ELF-1 (cell line): Measurements from ENCODE around the gene BNC2.
"Not testable (repeated sequence)": the region's sequence is repeated elsewhere in the genome, so short reads cannot be mapped to it uniquely, and the experiment has no call there.

Experiments used
- DNase-seq: peaks from one replicate; pipeline ENCODE4 v3.0.0-alpha.2; 2016; ENCODE audit warnings: low read depth, low spot score

The BNC2 gene, protein sequence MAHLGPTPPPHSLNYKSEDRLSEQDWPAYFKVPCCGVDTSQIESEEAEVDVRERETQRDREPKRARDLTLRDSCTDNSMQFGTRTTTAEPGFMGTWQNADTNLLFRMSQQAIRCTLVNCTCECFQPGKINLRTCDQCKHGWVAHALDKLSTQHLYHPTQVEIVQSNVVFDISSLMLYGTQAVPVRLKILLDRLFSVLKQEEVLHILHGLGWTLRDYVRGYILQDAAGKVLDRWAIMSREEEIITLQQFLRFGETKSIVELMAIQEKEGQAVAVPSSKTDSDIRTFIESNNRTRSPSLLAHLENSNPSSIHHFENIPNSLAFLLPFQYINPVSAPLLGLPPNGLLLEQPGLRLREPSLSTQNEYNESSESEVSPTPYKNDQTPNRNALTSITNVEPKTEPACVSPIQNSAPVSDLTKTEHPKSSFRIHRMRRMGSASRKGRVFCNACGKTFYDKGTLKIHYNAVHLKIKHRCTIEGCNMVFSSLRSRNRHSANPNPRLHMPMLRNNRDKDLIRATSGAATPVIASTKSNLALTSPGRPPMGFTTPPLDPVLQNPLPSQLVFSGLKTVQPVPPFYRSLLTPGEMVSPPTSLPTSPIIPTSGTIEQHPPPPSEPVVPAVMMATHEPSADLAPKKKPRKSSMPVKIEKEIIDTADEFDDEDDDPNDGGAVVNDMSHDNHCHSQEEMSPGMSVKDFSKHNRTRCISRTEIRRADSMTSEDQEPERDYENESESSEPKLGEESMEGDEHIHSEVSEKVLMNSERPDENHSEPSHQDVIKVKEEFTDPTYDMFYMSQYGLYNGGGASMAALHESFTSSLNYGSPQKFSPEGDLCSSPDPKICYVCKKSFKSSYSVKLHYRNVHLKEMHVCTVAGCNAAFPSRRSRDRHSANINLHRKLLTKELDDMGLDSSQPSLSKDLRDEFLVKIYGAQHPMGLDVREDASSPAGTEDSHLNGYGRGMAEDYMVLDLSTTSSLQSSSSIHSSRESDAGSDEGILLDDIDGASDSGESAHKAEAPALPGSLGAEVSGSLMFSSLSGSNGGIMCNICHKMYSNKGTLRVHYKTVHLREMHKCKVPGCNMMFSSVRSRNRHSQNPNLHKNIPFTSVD

DNA sequence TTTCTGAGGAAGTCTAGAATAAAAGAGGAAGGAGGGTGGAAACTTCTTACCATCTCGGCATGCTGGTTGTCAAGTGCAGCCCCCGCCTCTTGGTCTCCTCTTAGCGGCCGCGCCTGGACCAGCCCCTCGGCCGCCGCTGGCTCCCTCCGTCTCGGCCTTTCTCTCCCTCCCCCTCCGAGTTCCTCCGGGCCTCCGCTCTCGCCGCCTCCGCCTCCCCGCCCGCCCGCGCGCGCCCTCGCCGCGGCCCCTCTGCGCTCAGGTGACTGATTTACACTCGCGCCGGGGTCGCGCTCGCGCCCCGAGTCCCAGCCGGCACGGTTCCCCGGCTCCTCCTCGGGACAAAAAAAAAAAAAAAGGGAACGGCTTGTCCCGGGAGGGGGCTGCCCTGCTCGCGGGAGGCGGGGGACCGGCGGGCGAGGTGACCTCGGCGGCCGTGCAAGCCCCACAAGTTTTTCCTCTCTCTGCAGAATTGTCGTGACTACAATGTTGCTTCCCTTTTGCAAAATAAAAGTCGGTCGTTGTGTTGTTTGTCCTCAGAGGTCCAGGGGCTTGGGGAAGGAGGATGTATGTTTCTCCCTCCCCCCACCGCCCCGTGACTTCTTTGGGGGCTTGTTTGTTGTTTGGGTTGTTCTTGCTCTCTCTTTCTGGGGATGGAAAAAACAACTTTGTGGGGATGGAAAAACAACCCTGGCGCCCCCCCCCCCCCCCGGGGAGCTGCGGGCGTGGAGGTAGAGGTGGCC lies at the start of gene BNC2:
Gene BNC2 (minus strand): TSS at position 75 of the 740 bp plus-strand sequence. CDS start 22 bp downstream, at position 53.
- DNase-seq = peak; percentile 76

DNA sequence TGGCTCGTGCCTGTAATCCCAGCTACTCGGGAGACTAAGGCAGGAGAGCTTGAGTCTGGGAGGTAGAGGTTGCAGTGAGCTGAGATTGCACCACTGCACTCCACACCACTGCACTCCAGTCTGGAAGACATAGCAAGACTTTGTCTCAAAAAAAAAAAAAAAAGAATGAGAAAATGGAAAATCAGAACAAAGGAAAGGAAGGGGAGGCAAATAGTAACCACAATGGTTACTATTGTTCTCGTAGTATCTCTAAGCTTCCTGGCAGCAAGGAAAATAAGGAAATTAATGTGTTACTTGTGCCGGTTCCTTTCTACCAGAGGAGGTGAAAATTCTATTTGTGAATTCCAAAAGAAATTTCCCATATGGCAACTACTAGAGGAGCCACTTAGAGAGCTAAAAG lies 48.5 kb upstream of the BNC2 start:
- no peak for DNase-seq

DNA sequence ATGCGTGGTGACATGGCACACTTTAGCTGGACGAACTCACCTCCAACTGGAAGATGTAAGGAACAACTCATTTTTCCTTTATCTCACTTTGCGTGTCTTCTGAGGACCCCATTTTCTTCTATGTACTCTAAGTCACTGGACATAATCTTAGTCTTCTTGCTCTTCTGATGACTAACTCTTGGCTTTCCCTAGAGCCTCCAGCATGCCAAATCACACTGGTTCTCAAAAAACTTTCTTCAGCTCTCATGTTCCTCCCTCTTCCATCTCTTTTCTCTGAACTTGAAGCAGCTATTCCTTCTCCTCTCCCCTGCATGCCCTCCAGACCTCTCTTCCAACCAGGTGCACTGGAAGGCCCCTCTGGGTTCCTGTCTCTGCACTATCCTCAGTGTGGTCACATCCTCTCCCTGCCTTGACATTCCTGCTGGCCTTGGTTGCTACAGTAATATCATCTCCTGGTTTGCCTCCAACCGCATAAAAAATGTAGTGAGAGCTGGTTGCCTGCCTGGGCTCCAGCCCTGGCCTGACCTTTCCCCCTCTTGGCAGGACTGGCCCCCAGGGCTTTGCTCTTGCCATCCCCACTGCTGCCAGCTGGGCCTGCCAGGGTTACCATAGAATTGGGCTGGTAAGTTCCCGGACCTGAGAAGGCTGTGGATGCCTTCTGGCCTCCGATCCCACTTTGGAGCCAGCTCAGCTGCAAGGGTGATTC lies 44.8 kb upstream of the BNC2 start:
- no peak for DNase-seq

DNA sequence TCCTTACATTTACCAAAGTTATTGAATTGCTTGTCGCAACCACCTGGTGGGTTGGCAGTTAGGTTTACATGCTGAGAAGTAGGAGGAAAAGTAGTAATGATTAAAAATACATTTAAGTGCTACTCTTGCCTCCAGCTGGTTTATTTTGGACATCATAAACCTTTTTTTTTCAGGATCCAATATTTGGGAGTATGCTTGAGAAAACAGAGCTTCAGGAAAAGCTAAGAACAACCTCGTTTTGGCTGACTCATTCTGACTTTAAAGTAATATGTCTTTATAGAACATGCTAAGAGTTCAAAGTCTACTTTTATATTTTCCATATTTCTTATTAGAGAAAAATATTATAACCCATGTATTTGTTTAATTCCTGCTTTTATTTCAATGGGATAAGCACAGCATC lies 41.7 kb upstream of the BNC2 start:
- DNase-seq = no peak

DNA sequence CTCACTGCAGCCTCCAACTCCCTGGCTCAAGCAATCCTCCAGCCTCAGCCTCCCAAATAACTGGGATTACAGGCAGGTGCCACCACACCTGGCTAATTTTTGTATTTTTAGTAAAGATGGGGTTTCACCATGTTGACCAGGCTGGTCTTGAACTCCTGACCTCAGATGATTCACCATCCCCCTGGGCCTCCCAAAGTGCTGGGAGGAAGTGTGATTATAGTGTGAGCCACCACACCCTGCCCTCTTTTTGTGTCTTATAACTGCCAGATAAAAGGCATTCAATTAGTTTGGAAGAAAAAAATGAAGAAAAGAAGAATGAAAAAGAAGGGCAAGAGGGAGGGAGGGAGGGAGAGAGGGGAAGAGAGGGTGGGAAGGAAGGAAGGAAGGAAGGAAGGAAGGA lies 37.7 kb upstream of the BNC2 start:
- DNase-seq = not testable (repeated sequence)

DNA sequence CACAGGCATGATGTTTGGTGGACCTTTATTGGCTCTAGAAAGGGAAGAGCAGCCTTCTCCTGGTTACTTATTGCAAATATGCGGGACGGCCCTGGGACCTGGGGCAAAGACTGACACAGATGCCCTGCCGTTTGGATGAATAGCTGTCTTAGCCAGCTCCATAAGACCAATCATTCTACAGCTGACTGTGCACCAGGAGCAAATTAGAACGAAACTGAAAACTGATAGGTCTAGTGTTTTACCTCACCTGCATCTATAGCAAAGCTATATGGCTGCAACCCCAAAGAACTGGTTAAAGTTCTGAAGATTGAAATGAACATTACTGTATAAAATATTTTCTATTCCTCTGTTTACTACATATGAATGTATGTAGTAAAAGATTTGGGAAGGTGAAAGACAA lies 34.2 kb upstream of the BNC2 start:
- DNase-seq = no peak

DNA sequence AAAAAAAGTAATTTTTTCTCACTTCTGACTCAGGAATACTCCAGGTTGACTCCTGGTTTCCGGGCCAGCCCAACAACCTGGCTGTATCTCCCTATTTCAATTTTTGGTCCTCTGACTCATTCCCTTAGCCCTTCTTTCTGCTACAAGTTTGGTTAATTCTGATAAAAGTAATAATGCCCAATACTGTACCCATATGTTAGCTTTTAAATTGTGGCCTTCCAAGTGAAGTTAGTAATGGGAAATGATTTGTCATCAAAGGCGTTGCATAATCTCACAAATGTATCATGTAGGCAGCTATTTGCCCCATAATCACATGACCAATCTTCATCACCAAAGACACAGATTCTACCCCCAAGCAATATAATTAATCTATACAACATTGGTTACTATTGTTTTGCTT lies 31.1 kb upstream of the BNC2 start:
- DNase-seq = no peak

DNA sequence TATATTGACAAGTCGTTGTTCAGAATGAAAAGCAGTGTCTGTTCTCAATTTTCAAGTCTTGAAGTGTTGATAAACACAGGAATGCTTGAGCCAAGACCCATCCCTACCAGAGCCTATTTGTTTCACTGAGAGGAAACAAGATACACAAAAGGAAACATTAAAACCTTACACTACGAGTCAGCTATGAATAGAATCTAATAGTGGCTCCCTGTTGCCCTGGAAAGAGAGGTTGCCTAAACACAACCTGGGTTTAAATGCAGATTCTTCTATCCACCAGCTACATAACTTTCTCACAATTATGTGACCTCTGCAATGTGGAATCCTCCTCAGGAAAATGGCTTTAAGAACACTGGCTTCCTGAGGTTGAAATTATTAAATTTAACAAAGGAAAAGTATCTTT lies 29.1 kb upstream of the BNC2 start:
- DNase-seq = no peak

DNA sequence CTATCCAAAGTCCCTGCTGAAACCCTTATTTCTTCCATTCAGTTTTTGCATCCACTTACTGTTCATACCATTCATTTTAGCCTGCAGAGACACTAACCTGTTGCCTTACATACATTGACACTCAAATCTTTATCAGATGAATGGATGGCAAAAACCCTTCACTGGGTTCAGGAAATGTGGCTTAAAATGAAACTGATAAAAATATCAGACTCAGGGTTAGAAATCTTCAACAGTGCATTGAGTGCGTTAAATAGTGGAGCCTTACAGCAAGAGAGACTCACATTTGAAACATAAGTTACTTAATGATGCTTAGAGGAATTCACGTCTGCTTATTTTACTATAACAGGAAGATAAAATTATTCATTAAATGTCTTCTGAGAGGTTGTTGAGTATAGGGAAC lies 28.0 kb upstream of the BNC2 start:
- DNase-seq = no peak

DNA sequence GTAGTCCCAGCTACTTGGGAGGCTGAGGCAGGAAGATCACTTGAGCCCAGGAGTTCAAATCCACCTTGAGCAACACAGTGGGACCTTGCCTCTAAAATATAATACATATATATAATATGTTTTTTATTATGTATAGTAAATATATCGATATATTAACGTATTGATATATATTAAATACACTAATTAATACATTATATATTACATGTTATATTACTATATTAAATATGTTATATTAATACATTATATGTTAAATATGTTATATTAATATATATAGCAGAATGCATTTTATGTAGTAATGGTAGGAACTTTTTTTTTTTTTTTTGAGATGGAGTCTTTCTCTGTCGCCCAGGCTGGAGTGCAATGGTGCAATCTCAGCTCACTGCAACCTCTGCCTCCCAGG lies 18.1 kb upstream of the BNC2 start:
- DNase-seq = no peak

DNA sequence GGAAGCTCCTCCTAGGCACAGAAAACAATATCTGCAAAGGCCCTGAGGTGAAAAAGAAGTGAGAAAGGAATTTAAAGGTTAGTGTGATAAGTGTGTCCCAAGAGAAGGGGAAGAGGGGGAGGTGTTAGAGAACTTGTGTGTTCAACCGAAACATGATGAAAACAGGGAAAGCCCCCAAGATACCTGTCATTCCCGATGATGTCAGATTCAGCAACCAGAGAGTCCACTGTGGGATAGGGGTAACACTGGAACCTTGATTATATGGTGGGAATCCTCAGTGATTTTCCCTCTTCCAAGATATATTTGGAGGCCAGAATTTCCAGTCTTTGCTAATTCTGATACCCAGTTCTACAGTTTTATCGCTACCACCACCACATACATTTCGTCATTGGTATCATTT lies 15.5 kb upstream of the BNC2 start:
- DNase-seq = no peak

DNA sequence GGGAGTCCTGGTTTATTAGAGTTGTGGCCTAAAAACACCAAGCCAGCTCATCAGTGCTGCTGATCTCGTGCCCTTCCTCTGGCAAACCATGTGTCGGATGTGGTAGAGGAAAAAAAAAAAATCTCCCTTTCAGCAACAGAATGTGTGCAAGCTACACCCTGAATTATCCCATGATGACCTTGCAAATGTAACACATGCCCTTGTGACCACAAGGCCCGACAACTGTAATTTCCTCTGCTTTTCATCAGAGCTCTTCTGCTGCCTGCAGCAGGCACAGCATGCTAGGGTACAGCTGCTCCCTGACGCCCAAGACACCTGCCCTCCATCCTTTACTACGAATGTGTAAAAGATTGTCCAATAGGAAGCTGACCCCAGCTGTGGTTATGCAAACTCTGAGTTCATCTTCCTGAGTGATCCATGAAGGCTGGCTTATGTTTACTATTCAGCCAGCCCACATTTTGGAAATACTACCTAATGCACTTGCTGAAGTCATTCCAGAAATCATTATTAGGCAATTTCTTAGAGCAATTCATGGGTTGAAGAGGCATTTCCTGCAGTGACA lies 14.6 kb upstream of the BNC2 start:
- DNase-seq = no peak

DNA sequence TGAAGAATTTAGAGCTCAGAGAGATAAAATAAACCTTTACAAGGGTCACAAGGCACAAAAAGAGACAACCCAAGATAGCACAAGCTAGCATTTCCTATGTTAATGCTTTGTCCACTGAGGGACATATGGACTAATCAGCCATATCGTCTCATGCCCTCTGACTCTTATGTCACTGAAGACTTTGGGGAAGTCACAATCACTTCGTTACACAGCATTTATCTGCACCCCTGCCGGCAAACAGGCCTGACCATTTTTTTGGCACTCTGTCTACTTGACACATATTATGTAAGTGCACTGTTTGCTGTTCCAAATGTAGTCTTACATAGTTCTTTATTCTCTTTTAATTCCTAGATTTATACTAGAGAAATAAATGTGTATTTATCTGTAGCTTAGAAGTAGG lies 13.9 kb upstream of the BNC2 start:
- DNase-seq = no peak

DNA sequence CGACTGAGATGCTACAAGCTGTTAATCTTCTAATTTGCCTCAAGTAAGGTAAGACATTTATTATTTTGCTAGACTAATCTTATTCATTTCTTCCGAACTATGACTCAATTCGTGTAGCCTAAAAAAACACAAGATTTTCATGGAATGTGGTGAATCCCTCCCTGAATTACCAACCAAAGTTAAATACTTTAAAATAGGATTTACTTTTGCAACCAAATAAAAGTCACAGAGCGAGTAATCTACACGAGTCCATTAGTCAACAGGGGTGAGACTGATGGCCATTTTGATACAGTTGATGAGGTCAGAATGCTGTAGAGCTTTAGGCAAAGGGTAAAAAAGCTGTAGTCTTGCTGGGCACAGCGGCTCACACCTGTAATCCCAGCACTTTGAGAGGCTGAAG lies 13.1 kb upstream of the BNC2 start:
- no peak for DNase-seq

DNA sequence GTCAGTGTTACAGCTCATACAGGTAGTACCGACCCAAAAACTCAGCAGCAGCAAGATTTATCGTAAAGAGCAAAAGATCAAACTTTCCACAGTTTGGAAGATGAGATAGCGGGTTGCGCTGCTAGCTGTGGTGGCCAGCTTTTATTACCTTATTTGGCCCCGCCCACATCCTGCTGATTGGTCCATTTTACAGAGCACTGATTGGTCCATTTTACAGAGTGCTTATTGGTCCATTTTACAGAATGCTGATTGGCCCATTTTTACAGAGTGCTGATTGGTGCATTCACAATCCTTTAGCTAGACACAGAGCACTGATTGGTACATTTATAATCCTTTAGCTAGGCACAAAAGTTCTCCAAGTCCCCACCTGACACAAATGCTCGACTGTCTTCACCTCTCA lies 12.0 kb upstream of the BNC2 start:
- not testable (repeated sequence) for DNase-seq

DNA sequence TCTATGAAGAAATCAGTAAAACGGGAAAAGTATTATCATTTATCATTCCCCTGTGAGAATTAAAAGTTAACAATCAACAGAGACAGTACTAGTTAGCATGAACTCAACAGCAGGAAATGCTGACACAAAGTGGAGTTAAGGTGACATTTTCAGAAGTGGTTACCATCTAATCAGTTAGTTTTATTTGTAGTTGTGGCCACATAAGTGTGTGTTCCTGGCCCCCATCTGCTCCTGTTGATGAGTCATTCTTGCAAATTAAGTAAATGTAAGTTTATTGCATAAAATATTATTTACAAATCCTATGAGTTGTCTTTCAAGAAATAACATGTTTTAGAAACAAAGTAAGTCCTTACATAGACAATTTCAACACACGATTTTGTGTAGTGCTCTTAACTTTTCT lies 8.9 kb upstream of the BNC2 start:
- no peak for DNase-seq

DNA sequence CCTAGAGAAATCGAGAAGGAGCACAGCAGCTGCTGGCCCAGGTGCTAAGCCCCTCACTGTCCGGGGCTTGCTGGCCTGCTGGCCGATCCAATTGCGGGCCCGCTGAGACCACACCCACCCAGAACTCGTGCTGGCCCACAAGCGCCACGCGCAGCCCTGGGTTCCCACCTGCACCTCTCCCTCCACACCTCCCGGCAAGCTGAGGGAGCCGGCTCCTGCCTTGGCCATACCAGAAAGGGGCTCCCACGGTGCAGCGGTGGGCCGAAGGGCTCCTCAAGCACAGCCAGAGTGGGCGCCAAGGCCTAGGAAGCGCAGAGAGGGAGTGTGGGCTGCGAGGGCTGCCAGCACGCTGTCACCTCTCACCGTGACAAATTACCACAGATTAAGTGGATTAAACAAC lies 6.8 kb upstream of the BNC2 start:
- no peak for DNase-seq

DNA sequence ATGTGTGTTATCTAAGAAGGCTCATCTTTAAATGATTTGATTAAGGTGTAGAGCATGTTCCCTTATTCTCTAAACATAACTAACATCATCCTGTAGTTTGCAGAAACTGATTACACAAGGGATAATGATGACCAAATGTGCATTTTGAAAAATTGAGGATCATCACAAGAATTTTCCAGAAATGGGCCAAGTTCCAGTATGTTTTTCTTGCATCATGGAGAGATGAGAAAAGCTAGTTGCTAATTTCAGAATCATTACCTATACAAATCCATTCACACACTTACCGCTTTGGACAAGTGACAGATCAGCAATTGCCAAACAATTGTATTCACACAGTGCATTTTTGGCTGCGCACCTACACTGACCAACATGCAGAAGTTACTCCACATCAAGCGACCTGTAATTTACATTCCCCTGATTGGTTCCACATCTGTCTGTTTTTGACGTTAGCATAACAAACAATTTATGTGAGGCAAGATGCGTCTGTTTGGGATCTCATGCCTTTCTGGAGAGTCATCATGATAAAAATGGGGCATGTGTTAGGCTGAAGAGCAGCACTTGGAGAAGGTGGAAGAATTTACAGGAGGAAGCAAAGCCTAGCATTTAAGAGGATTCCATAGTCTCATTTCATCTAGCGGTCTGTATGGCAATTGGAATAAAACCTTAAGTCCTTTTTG lies 2.8 kb upstream of the BNC2 start:
- no peak for DNase-seq

DNA sequence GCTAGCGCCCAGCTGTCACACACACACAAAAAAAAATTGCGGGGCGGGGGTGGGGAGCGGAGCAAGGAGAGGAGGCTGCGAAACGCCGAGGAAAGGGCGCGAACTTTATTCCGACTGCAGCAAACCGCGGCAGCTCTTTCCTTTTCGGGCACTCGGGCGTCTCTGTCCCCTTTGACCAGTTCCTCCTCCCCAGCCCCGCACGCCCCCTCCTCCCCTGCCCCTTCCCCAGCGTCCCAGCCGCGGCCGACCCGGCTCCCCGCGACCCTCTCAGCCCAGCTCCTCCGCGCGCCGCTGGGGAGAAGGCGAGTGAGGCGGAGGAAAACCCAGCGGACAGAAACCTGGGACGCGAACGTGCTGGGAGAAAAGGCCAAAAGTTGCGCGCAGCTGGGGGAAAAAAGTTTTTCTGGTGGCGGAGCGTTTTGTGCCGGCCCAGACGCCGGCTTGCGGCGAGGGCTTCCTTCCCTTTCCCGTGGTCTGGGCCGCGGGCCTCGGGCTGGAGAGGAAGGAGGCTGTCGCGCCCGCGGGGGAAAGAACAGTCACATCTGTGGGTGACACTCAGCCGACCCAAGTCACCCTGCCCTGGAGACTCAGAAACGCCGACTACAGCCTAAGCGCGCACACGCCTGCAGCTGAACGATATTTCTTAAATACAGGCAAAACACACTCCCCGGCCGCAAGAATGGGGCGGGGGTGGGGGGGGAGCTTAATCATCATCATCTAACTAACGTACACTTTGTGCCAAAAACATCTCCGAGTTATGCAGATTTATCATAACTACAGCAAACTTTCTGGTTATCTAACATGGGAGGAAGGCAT lies 1.1 kb upstream of the BNC2 start:
- peak; percentile 63 for DNase-seq
